Testis (tissue), 2 donors: ENCODE data around the gene BTG1.

ENCODE experiments used
- POLR2A ChIP-seq: fragments of 450-650 bp; IDR thresholded peaks from one replicate; pipeline ENCODE4 v1.6.1; 2017; ENCODE audit warnings: antibody characterized with exemption, mild to moderate bottlenecking, moderate library complexity
- TF ChIP-seq, protein P1 (sequence below), 3 experiments: fragments of 450-650 bp in 2 of 3; fragments of 200-600 bp in 1 of 3; sonication (generic) in 1 of 3; IDR thresholded peaks; one replicate each; pipeline ENCODE4 v1.5.1; 2016 to 2019; ENCODE audit warnings: antibody characterized with exemption in 3 of 3, mild to moderate bottlenecking in 2 of 3, moderate library complexity in 1 of 3

- TF ChIP-seq, protein P1, sequence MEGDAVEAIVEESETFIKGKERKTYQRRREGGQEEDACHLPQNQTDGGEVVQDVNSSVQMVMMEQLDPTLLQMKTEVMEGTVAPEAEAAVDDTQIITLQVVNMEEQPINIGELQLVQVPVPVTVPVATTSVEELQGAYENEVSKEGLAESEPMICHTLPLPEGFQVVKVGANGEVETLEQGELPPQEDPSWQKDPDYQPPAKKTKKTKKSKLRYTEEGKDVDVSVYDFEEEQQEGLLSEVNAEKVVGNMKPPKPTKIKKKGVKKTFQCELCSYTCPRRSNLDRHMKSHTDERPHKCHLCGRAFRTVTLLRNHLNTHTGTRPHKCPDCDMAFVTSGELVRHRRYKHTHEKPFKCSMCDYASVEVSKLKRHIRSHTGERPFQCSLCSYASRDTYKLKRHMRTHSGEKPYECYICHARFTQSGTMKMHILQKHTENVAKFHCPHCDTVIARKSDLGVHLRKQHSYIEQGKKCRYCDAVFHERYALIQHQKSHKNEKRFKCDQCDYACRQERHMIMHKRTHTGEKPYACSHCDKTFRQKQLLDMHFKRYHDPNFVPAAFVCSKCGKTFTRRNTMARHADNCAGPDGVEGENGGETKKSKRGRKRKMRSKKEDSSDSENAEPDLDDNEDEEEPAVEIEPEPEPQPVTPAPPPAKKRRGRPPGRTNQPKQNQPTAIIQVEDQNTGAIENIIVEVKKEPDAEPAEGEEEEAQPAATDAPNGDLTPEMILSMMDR (IDR thresholded peaks at IDR 0.05) = no peak
- TF ChIP-seq POLR2A = no peak
Measured at GRCh38 chr12:92140156-92140555, 5.5 kb downstream of the BTG1 start.
